NCI-H2227 (cell line): Measurements from ENCODE around the gene TMEM18.

Experiments
- DNase-seq: peaks from one replicate; lab custom pipeline; 2025; ENCODE audit not compliant: unreplicated experiment; lab: John Stamatoyannopoulos, UW

Gene TMEM18

GRCh38 chr2:621303-622099 lies 55.7 kb downstream of the TMEM18 start:
- no peak for DNase-seq

GRCh38 chr2:620471-621302 lies 56.5 kb downstream of the TMEM18 start:
- DNase-seq: no peak

- no peak for DNase-seq
These were observed 57.2 kb downstream of the TMEM18 start for GRCh38 chr2:620004-620403.

- DNase-seq: no peak
These were observed 58.7 kb downstream of the TMEM18 start for GRCh38 chr2:618422-618990.

GRCh38 chr2:618005-618404 lies 59.2 kb downstream of the TMEM18 start:
- DNase-seq: no peak
